Thyroid gland (tissue), 4 donors: ENCODE results near the gene SMIM7. TPM values are rescaled to one million over a fixed set of nuclear protein-coding genes. Genes with fewer than 3 reads are reported as not detected.

Experiments used
- DNase-seq, 2 donors: peaks; one replicate each; pipeline ENCODE4 v3.0.0-alpha.2; 2019
- H3K27ac ChIP-seq, 3 donors: fragments of 200-600 bp; sonication (generic); 1 replicate in 2 of 3; 2 replicates in 1 of 3; pipeline ENCODE4 v1.5.1; 2016 to 2019; ENCODE audit warnings: mild to moderate bottlenecking in 1 of 3, moderate library complexity in 1 of 3
- H3K27me3 ChIP-seq: fragments of 200-600 bp; sonication (generic); one replicate; pipeline ENCODE4 v1.5.1; 2019
- H3K36me3 ChIP-seq, 2 donors: fragments of 200-600 bp; sonication (generic); one replicate each; pipeline ENCODE4 v1.5.1; 2016 to 2019
- H3K4me1 ChIP-seq, 2 donors: fragments of 200-600 bp; sonication (generic); one replicate each; pipeline ENCODE4 v1.5.1; 2017 to 2019
- H3K4me3 ChIP-seq, 3 donors: fragments of 200-600 bp; sonication (generic); replicated peaks in 1 of 3; 1 replicate in 2 of 3; 2 replicates in 1 of 3; pipeline ENCODE4 v1.5.1; 2016; ENCODE audit warnings: mild to moderate bottlenecking in 1 of 3
- H3K9me3 ChIP-seq: fragments of 200-600 bp; sonication (generic); one replicate; pipeline ENCODE4 v1.5.1; 2017
- CTCF ChIP-seq, 6 experiments: fragments of 200-600 bp in 3 of 6; fragments of 450-650 bp in 3 of 6; sonication (generic) in 3 of 6; IDR thresholded peaks; one replicate each; pipeline ENCODE4 v1.5.1; 2016 to 2019; ENCODE audit warnings: antibody characterized with exemption in 6 of 6, mild to moderate bottlenecking in 2 of 6, inconsistent platforms in 1 of 6, moderate library complexity in 1 of 6
- POLR2A ChIP-seq, 2 donors: fragments of 450-650 bp; IDR thresholded peaks; one replicate each; pipeline ENCODE4 v1.6.1; 2017; ENCODE audit warnings: antibody characterized with exemption in 2 of 2, mild to moderate bottlenecking in 2 of 2, moderate library complexity in 1 of 2
- whole genome bisulfite sequencing, 2 donors: methylation state at CpG; one replicate each; pipeline ENCODE4 v1.1.5; 2017; 5-methylcytosine and 5-hydroxymethylcytosine counted together
- intact Hi-C: fragments of 100-400 bp; cut with DNase I; formaldehyde crosslinking; loops from one replicate; pipeline ENCODE4 v1.15.1; 2023
- total RNA-seq, 4 donors: library from RNA; depleted of rRNA; stranded (reverse); fragments of >200 nt; gene quantifications; one replicate each; pipeline ENCODE4 v1.2.3, GENCODE V29; 2016

The SMIM7 gene
- total RNA-seq, 4 donors from 2014 or later: 80.9 to 171 (median 119) TPM

GRCh38 chr19:16684216-16684615 lies 24.3 kb upstream of the SMIM7 start:
- Histone ChIP-seq H3K9me3 (no peaks in the 10 kb centered on the region), H3K36me3 (peaks cover 0 to 3% of the 10 kb centered on the region in 2 donors), H3K4me1 (no peaks in the 10 kb centered on the region), H3K27me3 (no peaks in the 10 kb centered on the region), H3K27ac (no peak overlapping the region), H3K4me3 (no peak overlapping the region)
- DNase-seq: peak; percentile 77 to 82
- intact Hi-C loops: no loop called here
- no peak for TF ChIP-seq CTCF (IDR thresholded peaks at IDR 0.05)
- TF ChIP-seq POLR2A (IDR thresholded peaks at IDR 0.05): no peak
- 32 to 37% methylated on average over 3 of the region's 3 CpGs for WGBS, 2 donors

GRCh38 chr19:16682539-16682938 lies 22.6 kb upstream of the SMIM7 start:
- no peak overlapping the region for H3K4me3 ChIP-seq
- no peaks in the 10 kb centered on the region for H3K27me3 ChIP-seq
- no peak for TF ChIP-seq CTCF (IDR thresholded peaks at IDR 0.05)
- no peak for DNase-seq
- H3K27ac ChIP-seq: no peak overlapping the region
- H3K9me3 ChIP-seq: no peaks in the 10 kb centered on the region
- H3K36me3 ChIP-seq: peaks cover 0 to 3% of the 10 kb centered on the region in 2 donors
- WGBS, 2 donors: 92 to 100% methylated on average over 2 of the region's 2 CpGs
- intact Hi-C loops: no loop called here
- no peaks in the 10 kb centered on the region for H3K4me1 ChIP-seq

DNA sequence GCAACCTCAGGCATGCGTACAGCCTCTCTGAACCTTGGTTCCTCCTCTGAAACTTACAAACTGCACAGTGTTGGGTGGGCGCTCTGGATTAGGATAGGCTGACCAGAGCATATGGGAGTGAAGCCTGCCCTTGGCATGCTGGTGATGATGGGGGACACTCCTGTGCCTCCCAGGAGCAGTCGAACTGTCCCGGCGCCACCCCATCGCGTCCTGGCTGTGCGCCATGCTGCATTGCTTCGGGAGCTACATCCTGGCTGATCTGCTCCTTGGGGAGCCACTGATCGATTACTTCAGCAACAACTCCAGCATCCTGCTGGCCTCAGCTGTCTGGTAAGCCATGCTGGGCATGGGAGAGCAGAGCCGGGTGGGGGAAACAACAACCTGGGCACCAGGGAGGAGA lies 19.9 kb upstream of the SMIM7 start:
- H3K4me3 ChIP-seq: no peak overlapping the region
- intact Hi-C loops: no loop called here
- H3K36me3 ChIP-seq: peaks cover 0 to 3% of the 10 kb centered on the region in 2 donors
- no peaks in the 10 kb centered on the region for H3K4me1 ChIP-seq
- WGBS, 2 donors: 91 to 100% methylated on average over 2 to 11 of the region's 11 CpGs
- no peak for DNase-seq
- H3K9me3 ChIP-seq: no peaks in the 10 kb centered on the region
- no peak overlapping the region for H3K27ac ChIP-seq
- H3K27me3 ChIP-seq: no peaks in the 10 kb centered on the region
- TF ChIP-seq CTCF (IDR thresholded peaks at IDR 0.05) (no peak), POLR2A (IDR thresholded peaks at IDR 0.05) (no peak)

GRCh38 chr19:16678498-16678897 lies 18.6 kb upstream of the SMIM7 start:
- no peaks in the 10 kb centered on the region for H3K4me1 ChIP-seq
- H3K36me3 ChIP-seq: peaks cover 0 to 3% of the 10 kb centered on the region in 2 donors
- H3K9me3 ChIP-seq: no peaks in the 10 kb centered on the region
- 94 to 95% methylated on average over 9 of the region's 9 CpGs for WGBS, 2 donors
- intact Hi-C loops: no loop called here
- TF ChIP-seq CTCF (IDR thresholded peaks at IDR 0.05): no peak
- TF ChIP-seq POLR2A (IDR thresholded peaks at IDR 0.05): no peak
- H3K27ac ChIP-seq: no peak overlapping the region
- H3K4me3 ChIP-seq: no peak overlapping the region
- DNase-seq: no peak
- no peaks in the 10 kb centered on the region for H3K27me3 ChIP-seq

DNA sequence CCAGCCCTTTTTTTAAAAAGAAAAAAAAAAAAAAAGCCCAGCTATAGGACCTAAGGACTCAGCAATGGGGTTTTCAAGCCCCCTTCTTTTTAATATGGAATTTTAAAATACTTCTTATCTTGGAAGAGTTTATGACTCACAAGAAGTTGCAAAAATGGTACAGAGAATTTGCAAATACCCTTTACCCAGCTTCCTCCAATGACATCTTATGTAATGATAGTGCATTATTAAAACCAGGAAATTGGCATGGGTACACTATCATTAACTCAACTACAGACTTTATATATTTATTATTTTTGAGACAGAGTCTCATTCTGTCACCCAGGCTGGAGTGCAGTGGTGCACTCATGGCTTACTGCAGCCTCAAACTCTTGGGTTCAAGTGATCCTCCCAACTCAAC lies 17.1 kb upstream of the SMIM7 start:
- Histone ChIP-seq H3K27ac (no peak overlapping the region), H3K9me3 (no peaks in the 10 kb centered on the region), H3K27me3 (no peaks in the 10 kb centered on the region), H3K4me1 (no peaks in the 10 kb centered on the region), H3K36me3 (peaks cover 0 to 3% of the 10 kb centered on the region in 2 donors), H3K4me3 (no peak overlapping the region)
- intact Hi-C loops: no loop called here
- TF ChIP-seq CTCF (IDR thresholded peaks at IDR 0.05) (no peak), POLR2A (IDR thresholded peaks at IDR 0.05) (no peak)
- no peak for DNase-seq
